Naive B cell (primary cell): ENCODE data around the gene NAXE. TPM values are rescaled to one million over a fixed set of nuclear protein-coding genes. Genes with fewer than 3 reads are reported as not detected.
A peak's percentile ranks its signal among the peaks of the same experiment; 100 is the strongest.
"Not testable (repeated sequence)": the region's sequence is repeated elsewhere in the genome, so short reads cannot be mapped to it uniquely, and the experiment has no call there.

Experiments used
- ATAC-seq, 2 donors: fragments of 150-1000 bp; cut with Tn5 transposase; 2 replicates each; pipeline ENCODE4 v1.10.0; 2021; ENCODE audit warnings: low read depth in 2 of 2, mild to moderate bottlenecking in 2 of 2, moderate library complexity in 2 of 2
- DNase-seq: peaks from one replicate; pipeline ENCODE4 v3.0.0; 2022
- H3K27ac Mint-ChIP-seq, 6 donors: one replicate each; pipeline ENCODE4 v1.8.0; 2020 to 2022; ENCODE audit warnings: mild to moderate bottlenecking in 6 of 6, mixed read lengths in 6 of 6, moderate library complexity in 5 of 6, inconsistent platforms in 2 of 6
- H3K27me3 Mint-ChIP-seq, 3 donors: one replicate each; pipeline ENCODE4 v1.8.0; 2021 to 2022; ENCODE audit warnings: mixed read lengths in 3 of 3, mild to moderate bottlenecking in 1 of 3
- H3K36me3 Mint-ChIP-seq, 2 donors: one replicate each; pipeline ENCODE4 v1.8.0; 2020 to 2022; ENCODE audit warnings: mixed read lengths in 2 of 2, inconsistent platforms in 1 of 2, mild to moderate bottlenecking in 1 of 2
- H3K4me1 Mint-ChIP-seq, 3 donors: one replicate each; pipeline ENCODE4 v1.8.0; 2020 to 2022; ENCODE audit warnings: mixed read lengths in 3 of 3, inconsistent platforms in 1 of 3, mild to moderate bottlenecking in 1 of 3, moderate library complexity in 1 of 3
- H3K4me3 Mint-ChIP-seq, 8 donors: one replicate each; pipeline ENCODE4 v1.8.0; 2020 to 2022; ENCODE audit warnings: mild to moderate bottlenecking in 8 of 8, mixed read lengths in 8 of 8, moderate library complexity in 8 of 8, inconsistent platforms in 2 of 8
- H3K9me3 Mint-ChIP-seq, 7 donors: one replicate each; pipeline ENCODE4 v1.8.0; 2020 to 2022; ENCODE audit warnings: mixed read lengths in 7 of 7, mild to moderate bottlenecking in 5 of 7, inconsistent platforms in 2 of 7, moderate library complexity in 1 of 7
- polyA plus RNA-seq, 6 donors: library from polyadenylated mRNA; unstranded; fragments of 300-500 nt; fragmentation: Illumina TruSeq; gene quantifications; one replicate each; pipeline ENCODE4 v1.2.3, GENCODE V29; 2021; ENCODE audit warnings: low read depth in 6 of 6

NAXE gene
- polyA plus RNA-seq, 6 donors from 2014 or later: 97.6 to 177 (median 110) TPM

- Mint-ChIP-seq H3K9me3 (no peaks in the 10 kb centered on the region), H3K27ac (no peak overlapping the region), H3K4me1 (peaks cover 13 to 27% (median 15%) of the 10 kb centered on the region in 3 donors), H3K27me3 (peaks cover 49 to 72% (median 58%) of the 10 kb centered on the region in 3 donors), H3K4me3 (peak overlapping the region in 7 of 8 donors; percentile 0 to 74 (median 50)), H3K36me3 (no peaks in the 10 kb centered on the region)
- no peak for ATAC-seq
- DNase-seq: no peak
Observed at GRCh38 chr1:156622581-156623297, 31.2 kb downstream of the NAXE start.

- H3K9me3 Mint-ChIP-seq: no peaks in the 10 kb centered on the region
- peaks cover 46 to 78% (median 55%) of the 10 kb centered on the region in 3 donors for H3K27me3 Mint-ChIP-seq
- H3K36me3 Mint-ChIP-seq: no peaks in the 10 kb centered on the region
- no peak for DNase-seq
- peak; percentile 52 to 55 for ATAC-seq
- peak overlapping the region in 1 of 6 donors; percentile 83 for H3K27ac Mint-ChIP-seq
- peaks cover 13 to 27% (median 14%) of the 10 kb centered on the region in 3 donors for H3K4me1 Mint-ChIP-seq
- peak overlapping the region; percentile 58 to 88 (median 74) for H3K4me3 Mint-ChIP-seq
Observed at GRCh38 chr1:156623946-156624813, 32.6 kb downstream of the NAXE start.

- H3K36me3 Mint-ChIP-seq: no peaks in the 10 kb centered on the region
- peak overlapping the region; percentile 10 to 88 (median 72) for H3K4me3 Mint-ChIP-seq
- H3K4me1 Mint-ChIP-seq: peaks cover 10 to 21% (median 13%) of the 10 kb centered on the region in 3 donors
- ATAC-seq (peak; percentile 11 to 17), DNase-seq (no peak)
- H3K27me3 Mint-ChIP-seq: peaks cover 43 to 71% (median 53%) of the 10 kb centered on the region in 3 donors
- peak overlapping the region in 1 of 6 donors; percentile 69 for H3K27ac Mint-ChIP-seq
- H3K9me3 Mint-ChIP-seq: no peaks in the 10 kb centered on the region
Observed at GRCh38 chr1:156624814-156625435, 33.3 kb downstream of the NAXE start.

GRCh38 chr1:156625436-156626078 is 34.0 kb downstream of the NAXE start:
- peak overlapping the region; percentile 37 to 91 (median 86) for H3K4me3 Mint-ChIP-seq
- peaks cover 10 to 21% (median 13%) of the 10 kb centered on the region in 3 donors for H3K4me1 Mint-ChIP-seq
- DNase-seq (peak; percentile 72), ATAC-seq (peak; percentile 59 to 62)
- peaks cover 36 to 66% (median 48%) of the 10 kb centered on the region in 3 donors for H3K27me3 Mint-ChIP-seq
- peak overlapping the region in 4 of 6 donors; percentile 0 to 73 (median 12) for H3K27ac Mint-ChIP-seq
- H3K9me3 Mint-ChIP-seq: no peaks in the 10 kb centered on the region
- no peaks in the 10 kb centered on the region for H3K36me3 Mint-ChIP-seq

- no peaks in the 10 kb centered on the region for H3K9me3 Mint-ChIP-seq
- DNase-seq: no peak
- H3K4me1 Mint-ChIP-seq: peaks cover 10 to 21% (median 13%) of the 10 kb centered on the region in 3 donors
Observed at GRCh38 chr1:156626079-156626438, 34.5 kb downstream of the NAXE start.

GRCh38 chr1:156627313-156627880 is 35.8 kb downstream of the NAXE start:
- Mint-ChIP-seq H3K9me3 (no peaks in the 10 kb centered on the region), H3K27ac (no peak overlapping the region), H3K27me3 (peaks cover 49 to 66% (median 53%) of the 10 kb centered on the region in 3 donors), H3K4me1 (peaks cover 10 to 21% (median 13%) of the 10 kb centered on the region in 3 donors), H3K36me3 (no peaks in the 10 kb centered on the region), H3K4me3 (peak overlapping the region in 2 of 8 donors; percentile 9 to 55)
- no peak for DNase-seq
- peak; percentile 15 to 30 for ATAC-seq

More at GRCh38 chr1:156626079-156626438, 34.5 kb downstream of the NAXE start:
- ATAC-seq: no peak
- H3K27me3 Mint-ChIP-seq: peaks cover 37 to 66% (median 48%) of the 10 kb centered on the region in 3 donors
- no peaks in the 10 kb centered on the region for H3K36me3 Mint-ChIP-seq
- no peak overlapping the region for H3K27ac Mint-ChIP-seq
- peak overlapping the region in 6 of 8 donors; percentile 37 to 91 (median 86) for H3K4me3 Mint-ChIP-seq

GRCh38 chr1:156629823-156630449 is 38.4 kb downstream of the NAXE start:
- H3K4me1 Mint-ChIP-seq: peaks cover 7 to 10% (median 8%) of the 10 kb centered on the region in 3 donors
- H3K36me3 Mint-ChIP-seq: no peaks in the 10 kb centered on the region
- H3K27me3 Mint-ChIP-seq: peaks cover 62 to 66% (median 65%) of the 10 kb centered on the region in 3 donors
- H3K4me3 Mint-ChIP-seq: no peak overlapping the region
- ATAC-seq: peak in 1 of 2 donors; percentile 20
- no peaks in the 10 kb centered on the region for H3K9me3 Mint-ChIP-seq
- H3K27ac Mint-ChIP-seq: peak overlapping the region in 1 of 6 donors; percentile 64
- no peak for DNase-seq

GRCh38 chr1:156631152-156631551 is 39.6 kb downstream of the NAXE start:
- peaks cover 62 to 65% (median 62%) of the 10 kb centered on the region in 3 donors for H3K27me3 Mint-ChIP-seq
- not testable (repeated sequence) for H3K9me3 Mint-ChIP-seq, H3K27ac Mint-ChIP-seq, DNase-seq, H3K4me1 Mint-ChIP-seq, ATAC-seq, H3K36me3 Mint-ChIP-seq, H3K4me3 Mint-ChIP-seq

- no peak for ATAC-seq
- no peak for DNase-seq
- peak overlapping the region in 1 of 8 donors; percentile 22 for H3K4me3 Mint-ChIP-seq
- peaks cover 61 to 68% (median 67%) of the 10 kb centered on the region in 3 donors for H3K27me3 Mint-ChIP-seq
- H3K9me3 Mint-ChIP-seq: no peaks in the 10 kb centered on the region
- no peaks in the 10 kb centered on the region for H3K36me3 Mint-ChIP-seq
- H3K27ac Mint-ChIP-seq: no peak overlapping the region
- peaks cover 0 to 1% (median 0%) of the 10 kb centered on the region in 3 donors for H3K4me1 Mint-ChIP-seq
Observed at GRCh38 chr1:156632355-156632754, 40.8 kb downstream of the NAXE start.

GRCh38 chr1:156638189-156638985 is 46.8 kb downstream of the NAXE start:
- ATAC-seq (no peak), DNase-seq (no peak)
- Mint-ChIP-seq H3K4me3 (no peak overlapping the region), H3K27me3 (peaks cover 73 to 81% (median 81%) of the 10 kb centered on the region in 3 donors), H3K4me1 (peaks cover 17 to 23% (median 18%) of the 10 kb centered on the region in 3 donors), H3K36me3 (peaks cover 0 to 2% of the 10 kb centered on the region in 2 donors), H3K27ac (no peak overlapping the region), H3K9me3 (no peaks in the 10 kb centered on the region)

- peaks cover 21 to 29% (median 23%) of the 10 kb centered on the region in 3 donors for H3K4me1 Mint-ChIP-seq
- H3K27ac Mint-ChIP-seq: no peak overlapping the region
- DNase-seq (no peak), ATAC-seq (no peak)
- peaks cover 72 to 83% (median 81%) of the 10 kb centered on the region in 3 donors for H3K27me3 Mint-ChIP-seq
- peaks cover 0 to 7% of the 10 kb centered on the region in 2 donors for H3K36me3 Mint-ChIP-seq
- H3K4me3 Mint-ChIP-seq: peak overlapping the region in 2 of 8 donors; percentile 30 to 39
- H3K9me3 Mint-ChIP-seq: no peaks in the 10 kb centered on the region
Observed at GRCh38 chr1:156639601-156640101, 48.1 kb downstream of the NAXE start.
